Measurements from ENCODE around the gene PRDX5.

DNA sequence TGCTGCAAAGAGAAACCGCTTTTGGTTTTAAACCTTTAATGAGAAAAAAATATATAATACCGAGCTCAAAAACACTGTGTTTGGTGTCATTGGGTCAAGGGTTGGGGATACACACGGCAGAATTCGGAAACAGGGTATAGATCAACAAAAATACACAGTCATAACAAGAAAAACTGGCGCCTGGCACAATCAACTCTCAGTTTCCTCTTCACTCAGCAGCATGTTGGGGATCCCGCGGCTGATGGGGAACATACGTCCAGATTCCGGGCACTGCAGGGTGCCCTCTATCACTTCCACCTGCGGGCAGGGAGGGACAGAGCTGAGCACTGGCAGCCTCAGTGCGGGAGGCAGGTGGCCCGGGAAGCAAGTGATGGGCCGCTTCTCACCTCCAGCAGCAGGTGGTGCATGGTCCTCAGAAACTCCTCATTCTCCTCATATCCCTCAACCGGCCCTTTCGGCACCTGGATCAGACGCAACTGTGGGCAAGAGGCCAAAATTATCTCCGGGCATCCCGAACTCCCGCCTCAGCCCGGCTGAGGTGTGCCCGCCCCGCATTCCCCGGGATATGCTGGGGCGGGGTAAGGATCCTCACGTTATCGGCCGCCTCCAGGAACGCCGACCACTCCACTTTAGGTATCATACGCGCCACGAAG is 1.1 kb upstream of the PRDX5 start:
- TF ChIP-seq, protein P1, sequence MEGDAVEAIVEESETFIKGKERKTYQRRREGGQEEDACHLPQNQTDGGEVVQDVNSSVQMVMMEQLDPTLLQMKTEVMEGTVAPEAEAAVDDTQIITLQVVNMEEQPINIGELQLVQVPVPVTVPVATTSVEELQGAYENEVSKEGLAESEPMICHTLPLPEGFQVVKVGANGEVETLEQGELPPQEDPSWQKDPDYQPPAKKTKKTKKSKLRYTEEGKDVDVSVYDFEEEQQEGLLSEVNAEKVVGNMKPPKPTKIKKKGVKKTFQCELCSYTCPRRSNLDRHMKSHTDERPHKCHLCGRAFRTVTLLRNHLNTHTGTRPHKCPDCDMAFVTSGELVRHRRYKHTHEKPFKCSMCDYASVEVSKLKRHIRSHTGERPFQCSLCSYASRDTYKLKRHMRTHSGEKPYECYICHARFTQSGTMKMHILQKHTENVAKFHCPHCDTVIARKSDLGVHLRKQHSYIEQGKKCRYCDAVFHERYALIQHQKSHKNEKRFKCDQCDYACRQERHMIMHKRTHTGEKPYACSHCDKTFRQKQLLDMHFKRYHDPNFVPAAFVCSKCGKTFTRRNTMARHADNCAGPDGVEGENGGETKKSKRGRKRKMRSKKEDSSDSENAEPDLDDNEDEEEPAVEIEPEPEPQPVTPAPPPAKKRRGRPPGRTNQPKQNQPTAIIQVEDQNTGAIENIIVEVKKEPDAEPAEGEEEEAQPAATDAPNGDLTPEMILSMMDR (IDR thresholded peaks at IDR 0.05; ENCODE audit: insufficient read depth, low read length, poor library complexity, severe bottlenecking) = no peak
- no peak for TF ChIP-seq EZH2phosphoT487 (conservative IDR thresholded peaks at IDR 0.05; ENCODE audit: low read length)

Measured in SU-DHL-6 (cell line).